Ovary (tissue), 9 donors: Measurements from ENCODE around the gene CYP2D6. TPM values are rescaled to one million over a fixed set of nuclear protein-coding genes. Genes with fewer than 3 reads are reported as not detected.
A peak's percentile ranks its signal among the peaks of the same experiment; 100 is the strongest.
"Not testable (repeated sequence)": the region's sequence is repeated elsewhere in the genome, so short reads cannot be mapped to it uniquely, and the experiment has no call there.

Experiments used
- DNase-seq, 5 donors: peaks; one replicate each; pipeline ENCODE4 v3.0.0-alpha.2; 2019 to 2020
- H3K27ac ChIP-seq, 2 donors: fragments of 200-600 bp; one replicate each; pipeline versions ENCODE4 v1.5.1 to v1.8.0; 2019 to 2022
- H3K27me3 ChIP-seq: fragments of 200-600 bp; one replicate; pipeline ENCODE4 v1.8.0; 2022
- H3K36me3 ChIP-seq: fragments of 200-600 bp; sonication (generic); one replicate; pipeline ENCODE4 v1.5.1; 2019
- H3K4me1 ChIP-seq: one replicate; pipeline ENCODE4 v1.8.1; 2013; ENCODE audit warnings: mild to moderate bottlenecking, moderate library complexity; ENCODE audit not compliant: insufficient read depth
- H3K4me3 ChIP-seq: fragments of 200-600 bp; sonication (generic); one replicate; pipeline ENCODE4 v1.5.1; 2017
- H3K9me3 ChIP-seq, 2 donors: fragments of 200-600 bp in 1 of 2; sonication (generic) in 1 of 2; one replicate each; pipeline versions ENCODE4 v1.5.1 to v1.8.1; 2013 to 2019; ENCODE audit warnings: mild to moderate bottlenecking in 1 of 2, moderate library complexity in 1 of 2
- CTCF ChIP-seq, 3 donors: fragments of 450-650 bp in 2 of 3; fragments of 200-600 bp in 1 of 3; IDR thresholded peaks; one replicate each; pipeline versions ENCODE4 v1.5.1 to v1.8.0; 2016 to 2022; ENCODE audit warnings: antibody characterized with exemption in 3 of 3, mild to moderate bottlenecking in 1 of 3
- EP300 ChIP-seq: sonication (generic); formaldehyde crosslinking; IDR thresholded peaks from one replicate; pipeline ENCODE4 v1.6.1; 2017; ENCODE audit warnings: antibody characterized with exemption
- POLR2A ChIP-seq: fragments of 450-650 bp; IDR thresholded peaks from one replicate; pipeline ENCODE4 v1.6.1; 2017; ENCODE audit warnings: antibody characterized with exemption, mild to moderate bottlenecking, moderate library complexity
- WGBS, 3 donors: extraction: QIAGEN DNeasy Blood & Tissue Kit in 1 of 3; methylation state at CpG; one replicate each; pipeline versions ENCODE4 v1.1.5 to v1.1.7; 2013 to 2017; 5-methylcytosine and 5-hydroxymethylcytosine counted together
- intact Hi-C, 4 donors: fragments of 100-400 bp; cut with DNase I; formaldehyde crosslinking; loops; one replicate each; pipeline versions ENCODE4 v1.11.0 to v1.15.1; 2022 to 2023
- polyA plus RNA-seq, 2 donors: library from polyadenylated mRNA; stranded (reverse); fragments of 200-250 nt in 1 of 2; fragments of 350-450 nt in 1 of 2; fragmentation: Illumina TruSeq in 1 of 2; extraction: RNeasy Lipid Tissue Mini Kit (QIAGEN cat#74804) in 1 of 2; gene quantifications; one replicate each; pipeline ENCODE4 v1.2.3, GENCODE V29; 2013 to 2014
- total RNA-seq, 7 donors: library from RNA; depleted of rRNA in 2 of 7; stranded (reverse); fragments of >200 nt in 2 of 7; fragmentation: NEBNext Ultra II Directional in 3 of 7; extraction: Animal tissue kit (Norgen Biotek cat#: 25700) in 3 of 7; gene quantifications; one replicate each; pipeline versions ENCODE4 v1.1.0 to v1.2.4, GENCODE V29; 2016 to 2023
- donor health status: DM: no; HTN: no; CAD: no; lungs with moderate emphysema.
- donor health status: DM: no; HTN: no; CAD: no.
- donor health status: Bipolar disorder and iron deficiency.
- donor health status: DM: yes; HTN: yes; CAD: no.
- donor health status: DM: no; HTN: no; CAD: no.
- donor health status: DM: yes; HTN: yes; CAD: no.

CYP2D6 gene
- total and polyA plus RNA-seq, 9 donors: 0.28 to 2.0 (median 0.97) TPM

DNA sequence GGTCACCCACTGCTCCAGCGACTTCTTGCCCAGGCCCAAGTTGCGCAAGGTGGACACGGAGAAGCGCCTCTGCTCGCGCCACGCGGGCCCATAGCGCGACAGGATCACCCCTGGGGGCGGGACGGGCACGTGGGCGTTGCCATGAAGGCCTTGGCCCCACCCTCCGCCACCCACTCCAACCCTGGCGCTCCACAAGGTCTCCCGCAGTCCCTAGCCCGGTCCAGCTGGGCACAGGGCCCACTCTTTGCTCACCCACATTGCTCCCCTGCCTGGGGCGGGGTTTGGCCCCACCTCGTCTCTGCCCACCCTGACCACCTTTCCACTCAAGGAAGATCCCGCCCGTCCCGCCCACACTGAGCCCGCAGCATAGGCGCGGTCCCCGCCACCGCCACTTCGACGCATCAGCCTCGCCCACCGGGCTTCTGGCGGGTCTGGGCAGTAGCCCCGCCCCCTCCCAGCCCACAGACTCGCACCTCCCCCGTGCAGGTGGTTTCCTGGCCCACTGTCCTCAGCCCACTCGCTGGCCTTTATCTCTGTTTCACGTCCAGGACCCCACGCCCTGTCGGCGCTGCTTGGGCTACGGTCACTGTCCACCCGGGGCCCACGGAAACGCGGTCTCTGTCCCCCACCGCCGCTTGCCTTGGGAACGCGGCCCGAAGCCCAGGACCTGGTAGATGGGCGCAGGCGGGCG is 12.3 kb upstream of the CYP2D6 start:
- intact Hi-C loops: no loop called here
- H3K36me3 ChIP-seq: no peaks in the 10 kb centered on the region
- 84 to 90% (median 86%) methylated on average over 54 of the region's 54 CpGs for WGBS, 3 donors
- TF ChIP-seq POLR2A (no peak), CTCF (IDR thresholded peaks at IDR 0.05) (no peak), EP300 (no peak)
- no peak overlapping the region for H3K4me3 ChIP-seq
- peak in 1 of 5 donors; percentile 15 for DNase-seq
- H3K9me3 ChIP-seq: no peaks in the 10 kb centered on the region
- H3K27ac ChIP-seq: no peak overlapping the region
- no peaks in the 10 kb centered on the region for H3K27me3 ChIP-seq
- no peaks in the 10 kb centered on the region for H3K4me1 ChIP-seq

GRCh38 chr22:42141307-42142057 is 10.9 kb upstream of the CYP2D6 start:
- H3K4me1 ChIP-seq, H3K4me3 ChIP-seq, DNase-seq, H3K27ac ChIP-seq, H3K36me3 ChIP-seq, intact Hi-C loops, H3K27me3 ChIP-seq, H3K9me3 ChIP-seq: not testable (repeated sequence)
- 87 to 92% (median 89%) methylated on average over 24 of the region's 24 CpGs for whole genome bisulfite sequencing, 3 donors

DNA sequence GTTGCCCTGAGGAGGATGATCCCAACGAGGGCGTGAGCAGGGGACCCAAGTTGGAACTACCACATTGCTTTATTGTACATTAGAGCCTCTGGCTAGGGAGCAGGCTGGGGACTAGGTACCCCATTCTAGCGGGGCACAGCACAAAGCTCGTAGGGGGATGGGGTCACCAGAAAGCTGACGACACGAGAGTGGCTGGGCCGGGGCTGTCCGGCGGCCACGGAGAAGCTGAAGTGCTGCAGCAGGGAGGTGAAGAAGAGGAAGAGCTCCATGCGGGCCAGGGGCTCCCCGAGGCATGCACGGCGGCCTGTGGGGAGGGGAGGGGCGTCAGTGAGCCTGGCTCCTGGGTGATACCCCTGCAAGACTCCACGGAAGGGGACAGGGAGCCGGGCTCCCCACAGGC is 9.5 kb upstream of the CYP2D6 start:
- 84 to 85% (median 84%) methylated on average over 11 to 14 of the region's 17 CpGs for WGBS, 3 donors
- intact Hi-C loops, DNase-seq, H3K36me3 ChIP-seq, H3K4me1 ChIP-seq, H3K9me3 ChIP-seq, H3K4me3 ChIP-seq, H3K27ac ChIP-seq, H3K27me3 ChIP-seq: not testable (repeated sequence)

GRCh38 chr22:42139508-42139907 is 8.9 kb upstream of the CYP2D6 start:
- intact Hi-C loops, H3K36me3 ChIP-seq, H3K4me3 ChIP-seq, H3K27me3 ChIP-seq, H3K27ac ChIP-seq, H3K4me1 ChIP-seq, H3K9me3 ChIP-seq, DNase-seq: not testable (repeated sequence)
- WGBS, 3 donors: 87 to 90% (median 89%) methylated on average over 7 of the region's 7 CpGs

DNA sequence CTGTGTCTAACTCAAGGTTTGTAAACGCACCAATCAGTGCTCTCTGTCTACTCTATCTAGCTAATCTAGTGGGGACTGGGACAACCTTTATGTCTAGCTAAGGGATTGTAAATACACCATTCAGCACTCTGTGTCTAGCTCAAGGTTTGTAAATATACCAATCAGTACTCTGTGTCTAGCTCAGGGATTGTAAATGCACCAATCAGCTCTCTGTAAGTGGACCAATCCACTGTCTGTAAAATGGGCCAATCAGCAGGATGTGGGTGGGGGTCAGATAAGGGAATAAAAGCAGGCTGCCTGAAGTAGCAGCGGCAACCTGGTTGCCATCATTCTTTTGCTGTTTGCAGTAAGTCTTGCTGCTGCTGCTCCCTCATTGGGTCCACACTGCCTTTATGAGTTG is 8.4 kb upstream of the CYP2D6 start:
- intact Hi-C loops: no loop called here
- Histone ChIP-seq H3K4me1 (no peaks in the 10 kb centered on the region), H3K4me3 (no peak overlapping the region), H3K27ac (no peak overlapping the region), H3K9me3 (no peaks in the 10 kb centered on the region), H3K27me3 (no peaks in the 10 kb centered on the region), H3K36me3 (no peaks in the 10 kb centered on the region)
- no peak for TF ChIP-seq EP300
- TF ChIP-seq CTCF (IDR thresholded peaks at IDR 0.05): no peak
- TF ChIP-seq POLR2A: no peak
- no peak for DNase-seq
- WGBS, 3 donors: 94 to 98% (median 98%) methylated on average over 2 of the region's 2 CpGs

- H3K27me3 ChIP-seq: no peaks in the 10 kb centered on the region
- H3K36me3 ChIP-seq: no peaks in the 10 kb centered on the region
- no peak overlapping the region for H3K4me3 ChIP-seq
- H3K27ac ChIP-seq: no peak overlapping the region
- DNase-seq: no peak
- TF ChIP-seq CTCF (IDR thresholded peaks at IDR 0.05) (no peak), EP300 (no peak)
- no peaks in the 10 kb centered on the region for H3K9me3 ChIP-seq
- H3K4me1 ChIP-seq: no peaks in the 10 kb centered on the region
- WGBS, 3 donors: 90 to 95% (median 91%) methylated on average over 16 to 31 of the region's 31 CpGs
- intact Hi-C loops: no loop called here
Observed at GRCh38 chr22:42138122-42138770, 7.6 kb upstream of the CYP2D6 start.

GRCh38 chr22:42135688-42136087 is 5.1 kb upstream of the CYP2D6 start:
- DNase-seq, H3K27me3 ChIP-seq, H3K9me3 ChIP-seq, H3K36me3 ChIP-seq, intact Hi-C loops, H3K27ac ChIP-seq, H3K4me1 ChIP-seq, H3K4me3 ChIP-seq: not testable (repeated sequence)
- WGBS, 3 donors: no CpG with 5 or more reads among the region's 4 CpGs
